Endometrial microvascular endothelial cells (primary cell): ENCODE data around the gene ADGRG3. TPM values are rescaled to one million over a fixed set of nuclear protein-coding genes. Genes with fewer than 3 reads are reported as not detected.

ENCODE experiments used
- in situ Hi-C: cut with HindIII; loops from 2 replicates; pipeline ENCODE4 v1.10.0; 2017; ENCODE audit warnings: low sequenced_read_pairs, low pct_unique_long_range_greater_than_20kb; ENCODE audit errors: inconsistent ontology term
- total RNA-seq: library from RNA; depleted of rRNA; stranded (reverse); fragments of >200 nt; gene quantifications from one replicate; pipeline ENCODE4 v1.2.3, GENCODE V29; 2015; ENCODE audit errors: inconsistent ontology term

The ADGRG3 gene
- total RNA-seq, 1 donor from 2014 or later, result not detected

- in situ Hi-C loops, result no loop called here
These were observed 24.8 kb upstream of the ADGRG3 start for GRCh38 chr16:57643147-57643874.

DNA sequence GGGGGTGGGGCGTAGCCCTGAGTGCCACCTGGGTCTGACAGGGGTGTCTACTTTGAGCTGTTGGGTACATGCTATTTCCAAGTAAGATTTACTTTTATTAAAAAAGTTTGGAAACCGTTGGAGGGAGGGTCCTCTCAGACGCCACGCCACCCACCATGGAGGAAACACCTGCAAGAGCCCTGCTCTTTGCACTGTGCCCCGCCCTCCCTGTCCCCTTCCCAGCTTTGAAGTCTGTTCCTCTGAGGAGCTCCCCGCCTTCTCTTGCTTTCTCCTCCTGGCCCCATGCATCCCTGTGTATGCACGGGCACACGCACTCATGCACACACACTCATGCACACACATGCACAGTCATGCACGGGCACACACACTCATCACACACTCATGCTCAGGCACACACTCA is 24.2 kb upstream of the ADGRG3 start:
- in situ Hi-C loops, result no loop called here

GRCh38 chr16:57644383-57645014 is 23.6 kb upstream of the ADGRG3 start:
- in situ Hi-C loops, result no loop called here

DNA sequence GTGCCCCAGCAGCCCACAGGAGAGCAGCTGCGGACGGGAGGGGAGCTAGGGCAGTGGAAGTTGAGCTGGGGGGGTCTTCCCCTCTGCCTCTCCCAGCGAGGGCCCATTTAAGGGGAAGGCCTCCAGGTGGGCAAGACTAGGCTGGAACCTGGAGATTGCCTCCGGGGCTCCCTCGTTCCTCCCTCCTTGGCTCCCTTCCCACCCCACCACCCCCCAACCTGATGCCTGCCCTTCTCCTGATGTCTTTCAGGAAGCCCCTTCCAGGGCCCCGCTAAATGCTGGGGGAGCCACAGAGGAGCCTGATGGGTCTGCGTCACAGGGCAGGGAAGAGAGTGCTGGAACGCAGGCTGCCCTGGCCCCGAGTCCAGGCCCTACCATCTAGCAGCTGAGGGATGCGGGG is 22.9 kb upstream of the ADGRG3 start:
- in situ Hi-C loops, result no loop called here

- in situ Hi-C loops, result no loop called here
These were observed 22.3 kb upstream of the ADGRG3 start for GRCh38 chr16:57645691-57646387.

- in situ Hi-C loops, result no loop called here
These were observed 21.6 kb upstream of the ADGRG3 start for GRCh38 chr16:57646388-57647039.

- in situ Hi-C loops, result no loop called here
These were observed 20.8 kb upstream of the ADGRG3 start for GRCh38 chr16:57647136-57647875.

DNA sequence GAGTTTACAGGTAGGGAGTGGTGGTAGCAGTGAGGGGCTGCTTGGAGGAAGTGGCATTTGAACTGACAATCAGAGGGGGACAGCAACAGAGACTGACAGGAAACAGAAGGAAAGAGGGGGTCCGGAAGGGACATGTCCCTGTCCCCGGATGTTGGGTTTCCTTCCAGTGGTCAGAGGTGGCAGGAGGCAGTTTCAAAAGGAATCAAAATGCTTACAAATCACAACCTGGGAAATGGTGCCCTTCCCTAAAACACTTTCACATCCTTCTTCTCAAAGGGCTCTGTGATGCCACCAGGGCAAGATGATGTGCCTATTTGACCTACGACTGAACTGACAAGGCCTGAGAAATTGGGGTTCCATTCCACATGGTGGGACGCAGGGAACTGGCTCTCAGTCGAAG is 20.0 kb upstream of the ADGRG3 start:
- in situ Hi-C loops, result no loop called here

DNA sequence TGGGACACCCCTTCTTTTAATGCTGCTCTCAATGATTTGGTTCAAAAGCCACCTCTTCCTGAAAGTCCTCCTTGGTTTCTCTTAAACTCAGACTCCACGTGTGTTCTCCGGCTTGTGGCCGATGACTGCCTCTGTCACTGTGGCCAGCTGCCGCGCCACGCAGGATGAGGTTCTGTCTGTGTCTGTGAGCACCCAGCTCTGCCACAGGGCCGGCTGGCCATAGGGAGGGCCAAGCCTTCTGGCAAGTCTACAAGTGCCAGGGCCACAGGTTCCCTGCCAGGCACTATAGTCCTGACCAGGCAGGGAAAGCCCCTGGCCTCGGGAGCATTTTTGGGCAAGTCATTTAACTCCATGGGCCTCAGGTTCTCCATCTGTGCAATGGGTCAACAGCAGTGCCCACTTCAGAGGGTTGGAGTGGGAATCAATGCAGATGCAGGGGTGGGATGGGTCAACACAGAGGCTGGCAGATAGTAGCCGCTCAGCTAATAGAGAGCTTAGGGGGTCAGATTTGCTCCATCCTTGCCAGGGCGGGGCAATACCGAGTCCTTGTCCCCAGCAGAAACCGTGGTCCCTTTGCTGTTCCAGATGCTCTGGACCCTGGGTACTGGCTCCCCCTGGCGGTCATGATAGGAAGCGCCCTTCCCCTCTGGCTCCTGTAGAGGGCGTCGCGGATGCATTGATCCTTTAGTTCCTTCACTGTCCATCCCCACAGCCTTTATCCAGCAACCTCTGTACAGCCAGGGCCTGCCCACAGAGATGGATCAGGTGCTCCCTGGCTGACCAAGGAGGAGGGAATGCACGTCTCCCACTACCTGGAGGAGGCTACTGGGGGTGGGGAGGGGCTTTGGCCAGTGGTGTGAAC is 19.3 kb upstream of the ADGRG3 start:
- in situ Hi-C loops, result no loop called here

DNA sequence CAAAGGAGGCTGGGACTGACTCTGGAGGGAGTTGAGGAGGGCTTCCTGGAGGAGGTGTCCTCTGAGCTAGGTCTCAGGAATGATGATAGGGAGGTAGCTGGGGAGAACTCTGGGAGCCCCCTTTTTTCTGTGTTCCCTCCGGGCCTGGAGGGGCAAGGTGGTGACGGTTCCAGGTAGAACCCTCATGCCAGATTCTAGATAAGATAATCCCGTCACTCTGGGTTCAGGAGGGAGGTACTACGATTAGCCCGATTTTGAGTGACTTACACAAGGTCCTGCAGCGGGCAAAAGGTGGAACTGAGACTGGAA is 18.7 kb upstream of the ADGRG3 start:
- in situ Hi-C loops, result no loop called here

DNA sequence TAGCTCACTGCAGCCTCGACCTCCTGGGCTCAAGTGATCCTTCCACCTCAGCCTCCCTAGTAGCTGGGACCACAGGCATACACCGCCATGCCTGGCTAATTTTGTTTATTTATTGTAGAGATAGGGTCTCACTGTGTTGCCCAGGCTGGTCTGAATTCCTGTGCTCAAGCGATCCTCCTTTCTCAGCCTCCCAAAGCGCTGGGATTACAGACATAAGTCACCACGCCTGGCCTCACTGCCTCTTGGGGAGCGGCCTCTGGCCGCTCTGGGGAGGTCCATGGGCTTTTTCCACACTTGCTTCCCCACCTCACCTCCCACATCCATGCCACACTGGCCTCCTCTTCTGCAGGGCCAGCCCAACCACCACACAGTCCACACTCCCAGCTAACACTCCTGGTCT is 18.3 kb upstream of the ADGRG3 start:
- in situ Hi-C loops, result no loop called here

DNA sequence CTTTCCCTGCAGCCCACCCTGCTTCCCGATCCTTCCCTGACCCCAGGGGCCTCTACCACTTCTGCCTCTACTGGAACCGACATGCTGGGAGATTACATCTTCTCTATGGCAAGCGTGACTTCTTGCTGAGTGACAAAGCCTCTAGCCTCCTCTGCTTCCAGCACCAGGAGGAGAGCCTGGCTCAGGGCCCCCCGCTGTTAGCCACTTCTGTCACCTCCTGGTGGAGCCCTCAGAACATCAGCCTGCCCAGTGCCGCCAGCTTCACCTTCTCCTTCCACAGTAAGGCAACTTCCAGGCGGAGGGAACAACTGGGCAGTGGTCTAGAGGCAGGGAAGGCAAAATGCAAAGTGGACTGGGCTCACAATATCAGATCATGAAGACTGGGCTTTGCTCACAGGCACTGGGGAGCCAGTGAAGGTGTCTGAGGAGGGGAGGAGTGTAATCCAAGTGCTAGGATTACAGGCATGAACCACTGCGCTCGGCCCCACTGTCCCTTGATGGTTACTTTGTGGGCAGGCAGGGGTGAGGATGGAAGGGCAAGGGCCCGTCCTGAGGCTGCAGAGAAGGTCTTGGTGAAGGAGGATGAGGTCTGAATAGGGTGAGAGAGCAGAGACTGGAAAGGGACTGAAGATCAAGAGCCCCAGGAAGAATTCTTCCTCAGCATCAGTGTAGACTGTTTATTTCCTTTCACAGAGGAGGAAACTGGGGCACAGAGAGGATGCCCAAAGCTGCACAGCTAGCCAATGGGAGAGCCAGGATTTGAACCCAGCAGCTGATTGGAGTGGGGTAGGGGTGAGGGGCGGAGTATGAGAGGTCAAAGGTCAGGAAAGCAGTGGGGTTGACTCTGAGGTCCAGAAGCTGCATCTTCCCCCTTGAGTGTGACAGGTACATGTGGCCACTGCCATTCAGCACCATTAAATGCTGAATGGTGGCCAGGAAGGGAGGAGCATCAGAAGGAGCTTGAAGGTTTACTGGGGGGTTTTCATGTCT is 16.5 kb upstream of the ADGRG3 start:
- in situ Hi-C loops, result no loop called here

- in situ Hi-C loops, result no loop called here
These were observed 15.2 kb upstream of the ADGRG3 start for GRCh38 chr16:57652695-57653471.

- in situ Hi-C loops, result no loop called here
These were observed 14.2 kb upstream of the ADGRG3 start for GRCh38 chr16:57653936-57654335.

DNA sequence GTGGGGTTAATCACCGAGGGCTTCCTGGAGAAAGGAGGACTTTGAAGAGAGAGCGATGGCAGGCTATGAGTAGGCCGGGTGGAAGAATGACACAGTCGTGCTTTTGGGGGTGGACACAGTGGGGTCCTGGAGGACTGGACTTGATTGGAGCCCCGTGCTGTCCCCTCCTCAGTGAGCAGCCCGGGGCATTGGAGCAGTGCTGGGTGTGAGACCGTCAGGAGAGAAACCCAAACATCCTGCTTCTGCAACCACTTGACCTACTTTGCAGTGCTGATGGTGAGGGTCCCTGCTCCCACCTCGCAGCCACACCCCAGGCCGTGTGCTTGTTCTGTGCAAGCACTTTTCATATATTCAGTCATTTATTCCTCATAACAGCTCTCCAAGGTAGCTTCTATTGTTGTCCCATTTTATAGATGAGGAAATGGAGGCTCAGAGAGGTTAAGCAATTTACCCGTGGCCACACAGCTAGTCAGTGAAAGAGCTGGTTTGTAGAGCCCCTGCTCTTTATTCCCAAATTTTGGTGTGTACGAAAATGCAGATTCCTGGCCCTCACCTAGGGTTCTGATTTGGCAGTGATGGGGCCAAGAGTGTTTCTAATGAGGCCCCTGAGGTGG is 11.7 kb upstream of the ADGRG3 start:
- in situ Hi-C loops, result no loop called here

DNA sequence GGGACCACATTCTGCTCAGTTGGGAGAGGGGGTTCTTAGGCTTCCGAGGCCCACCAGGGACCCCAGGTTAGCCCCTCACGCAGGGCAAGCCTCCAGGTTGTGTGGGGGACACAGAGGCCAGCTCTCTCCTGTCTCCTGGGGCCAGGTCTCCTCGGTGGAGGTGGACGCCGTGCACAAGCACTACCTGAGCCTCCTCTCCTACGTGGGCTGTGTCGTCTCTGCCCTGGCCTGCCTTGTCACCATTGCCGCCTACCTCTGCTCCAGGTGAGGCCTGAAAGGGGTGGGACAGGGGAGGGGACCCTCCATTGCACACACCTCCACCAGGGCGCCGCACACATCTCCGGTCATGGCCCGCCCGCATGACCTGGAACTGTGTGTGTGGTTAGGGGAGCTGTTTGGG is 10.9 kb upstream of the ADGRG3 start:
- in situ Hi-C loops, result no loop called here
